ENCODE measurements around the gene PDE9A. TPM values are rescaled to one million over a fixed set of nuclear protein-coding genes. Genes with fewer than 3 reads are reported as not detected.

The PDE9A gene
- total and polyA plus RNA-seq, 2 experiments from 2014 or later, result 6.8 to 14.2 TPM

DNA sequence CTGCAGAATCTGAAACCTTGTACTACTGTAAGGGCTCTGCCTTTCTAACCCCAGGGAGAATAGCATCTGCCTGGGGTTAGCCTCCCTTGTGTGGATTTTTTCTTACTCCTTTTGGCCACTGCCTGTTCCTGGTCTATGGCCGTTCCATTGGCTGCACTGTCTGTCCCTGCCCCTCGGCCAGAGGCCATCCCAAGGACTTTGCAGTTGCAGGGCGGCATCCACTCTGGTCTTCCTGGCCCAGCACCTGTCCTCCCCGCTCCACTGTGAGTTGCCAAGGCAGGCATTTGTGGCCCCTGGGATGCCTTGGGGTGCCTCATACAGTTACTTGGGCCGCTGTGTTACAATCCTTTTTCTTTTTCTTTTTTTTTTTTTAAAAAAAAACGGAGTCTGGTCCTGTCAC is 45.8 kb downstream of the PDE9A start:
- H3K27ac ChIP-seq, result no peak overlapping the region
- H3K36me3 ChIP-seq, result no peaks in the 10 kb centered on the region
- no peaks in the 10 kb centered on the region for H3K9me3 ChIP-seq (ENCODE audit: low read depth)
- no peaks in the 10 kb centered on the region for H3K27me3 ChIP-seq
- no peaks in the 10 kb centered on the region for H3K4me1 ChIP-seq (ENCODE audit: low read depth)
- H3K4me3 ChIP-seq, result no peak overlapping the region
- TF ChIP-seq, protein P1, sequence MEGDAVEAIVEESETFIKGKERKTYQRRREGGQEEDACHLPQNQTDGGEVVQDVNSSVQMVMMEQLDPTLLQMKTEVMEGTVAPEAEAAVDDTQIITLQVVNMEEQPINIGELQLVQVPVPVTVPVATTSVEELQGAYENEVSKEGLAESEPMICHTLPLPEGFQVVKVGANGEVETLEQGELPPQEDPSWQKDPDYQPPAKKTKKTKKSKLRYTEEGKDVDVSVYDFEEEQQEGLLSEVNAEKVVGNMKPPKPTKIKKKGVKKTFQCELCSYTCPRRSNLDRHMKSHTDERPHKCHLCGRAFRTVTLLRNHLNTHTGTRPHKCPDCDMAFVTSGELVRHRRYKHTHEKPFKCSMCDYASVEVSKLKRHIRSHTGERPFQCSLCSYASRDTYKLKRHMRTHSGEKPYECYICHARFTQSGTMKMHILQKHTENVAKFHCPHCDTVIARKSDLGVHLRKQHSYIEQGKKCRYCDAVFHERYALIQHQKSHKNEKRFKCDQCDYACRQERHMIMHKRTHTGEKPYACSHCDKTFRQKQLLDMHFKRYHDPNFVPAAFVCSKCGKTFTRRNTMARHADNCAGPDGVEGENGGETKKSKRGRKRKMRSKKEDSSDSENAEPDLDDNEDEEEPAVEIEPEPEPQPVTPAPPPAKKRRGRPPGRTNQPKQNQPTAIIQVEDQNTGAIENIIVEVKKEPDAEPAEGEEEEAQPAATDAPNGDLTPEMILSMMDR (IDR thresholded peaks at IDR 0.05; ENCODE audit: low read depth, low read length), result no peak
- no peak for DNase-seq (ENCODE audit: low read depth in 1 of 2, low spot score in 1 of 2)

DNA sequence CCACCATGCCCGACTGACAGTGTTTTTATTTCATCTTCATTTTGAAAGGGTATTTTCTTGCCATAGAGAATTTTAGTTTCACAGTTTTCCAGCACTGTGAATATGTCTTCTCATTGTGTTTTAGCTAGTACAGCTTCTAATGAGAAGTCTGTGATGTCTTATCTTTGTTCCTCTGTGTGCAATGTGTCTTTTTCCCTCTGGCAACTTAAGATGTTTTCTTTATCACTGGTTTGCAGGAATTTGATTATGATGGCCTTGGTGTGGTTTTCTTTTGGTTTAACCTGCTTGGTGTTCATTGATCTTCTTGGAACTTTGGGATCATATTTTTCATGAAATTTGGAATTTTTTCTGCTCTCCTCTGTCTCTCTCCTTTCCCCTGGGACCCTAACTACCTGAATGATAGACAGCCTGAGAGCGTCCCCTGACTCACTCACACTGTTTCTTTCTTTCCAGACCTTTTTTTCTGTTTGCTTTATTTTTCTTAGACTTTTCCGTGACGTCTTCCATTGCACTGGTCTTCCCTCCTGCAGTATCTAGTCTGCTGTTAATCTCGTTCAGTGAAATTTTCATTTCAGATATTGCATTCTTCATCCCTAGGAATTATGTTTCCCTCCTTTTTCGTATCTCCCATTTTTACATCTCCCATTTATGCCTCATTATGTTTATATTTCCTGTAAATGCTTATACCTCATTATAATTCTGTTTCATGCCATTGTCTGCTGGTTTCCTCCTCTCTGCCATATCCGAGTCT is 48.5 kb downstream of the PDE9A start:
- TF ChIP-seq, protein P1 (IDR thresholded peaks at IDR 0.05; ENCODE audit: low read depth, low read length), result no peak
- Histone ChIP-seq H3K9me3 (ENCODE audit: low read depth) (no peaks in the 10 kb centered on the region), H3K27ac (no peak overlapping the region), H3K4me1 (ENCODE audit: low read depth) (peaks cover 13% of the 10 kb centered on the region), H3K36me3 (no peaks in the 10 kb centered on the region), H3K4me3 (no peak overlapping the region), H3K27me3 (no peaks in the 10 kb centered on the region)
- no peak for DNase-seq (ENCODE audit: low read depth in 1 of 2, low spot score in 1 of 2)

DNA sequence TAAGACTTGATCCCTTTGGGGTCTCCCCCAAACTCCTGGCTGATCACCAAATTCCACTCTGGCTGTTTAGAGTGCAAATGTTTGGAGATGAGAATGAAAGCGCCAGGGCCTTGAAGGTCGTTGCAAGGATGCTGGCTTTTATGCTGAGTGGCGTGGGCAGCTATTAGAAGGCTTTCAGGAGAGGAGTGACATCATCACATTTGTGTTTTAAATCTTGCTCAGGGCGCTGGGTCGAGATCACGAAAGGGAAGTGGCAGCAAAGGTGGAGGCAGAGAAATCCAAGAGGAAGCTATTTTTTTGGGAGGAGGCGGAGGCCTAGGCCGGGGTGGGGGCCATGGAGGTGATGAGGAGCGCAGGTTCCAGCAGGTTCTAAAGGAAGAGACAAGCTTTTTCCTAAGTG is 49.3 kb downstream of the PDE9A start:
- no peaks in the 10 kb centered on the region for H3K27me3 ChIP-seq
- TF ChIP-seq, protein P1 (IDR thresholded peaks at IDR 0.05; ENCODE audit: low read depth, low read length), result no peak
- no peak for DNase-seq (ENCODE audit: low read depth in 1 of 2, low spot score in 1 of 2)
- H3K4me1 ChIP-seq (ENCODE audit: low read depth), result peaks cover 13% of the 10 kb centered on the region
- no peak overlapping the region for H3K27ac ChIP-seq
- H3K4me3 ChIP-seq, result no peak overlapping the region
- no peaks in the 10 kb centered on the region for H3K36me3 ChIP-seq
- no peaks in the 10 kb centered on the region for H3K9me3 ChIP-seq (ENCODE audit: low read depth)

DNA sequence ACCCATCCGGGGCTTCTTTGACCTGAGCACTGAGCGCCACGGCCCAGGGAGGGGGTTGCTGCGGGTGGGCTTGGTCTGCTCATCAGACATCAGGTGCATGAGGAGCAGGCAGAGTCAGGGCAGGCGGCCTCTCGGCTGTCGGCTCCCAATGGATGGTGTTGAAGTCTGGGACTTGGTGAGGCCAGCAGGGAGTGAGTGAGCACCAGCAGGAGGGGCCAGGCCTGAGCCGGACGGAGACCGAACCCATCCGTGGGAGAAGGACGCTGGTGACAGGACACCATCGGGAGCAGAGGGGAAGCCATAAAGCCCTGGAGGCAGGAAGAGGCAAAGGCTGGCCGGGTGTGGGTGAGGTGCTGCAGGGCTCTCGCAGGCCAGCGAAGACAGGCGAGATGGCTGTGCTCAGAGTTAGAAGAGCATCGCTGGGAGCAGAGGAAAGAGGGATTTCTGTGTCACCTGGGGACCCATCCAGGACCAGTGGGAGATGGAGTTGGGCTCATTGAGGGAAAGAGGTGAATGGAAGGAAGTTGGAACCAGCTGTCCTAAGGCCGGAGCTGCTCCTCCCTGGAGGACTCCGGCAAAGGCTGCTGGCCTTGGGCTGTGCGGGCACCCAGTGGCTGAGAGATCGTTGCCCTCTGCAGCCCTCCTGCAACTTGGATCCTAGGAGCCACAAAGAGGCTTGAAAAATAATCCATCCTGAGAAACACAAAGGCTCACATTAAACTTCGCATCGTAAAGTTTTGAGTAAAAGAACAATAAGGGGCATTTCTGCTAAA is 49.9 kb downstream of the PDE9A start:
- H3K4me3 ChIP-seq, result no peak overlapping the region
- TF ChIP-seq, protein P1 (IDR thresholded peaks at IDR 0.05; ENCODE audit: low read depth, low read length), result no peak
- H3K27ac ChIP-seq, result no peak overlapping the region
- H3K36me3 ChIP-seq, result no peaks in the 10 kb centered on the region
- peaks cover 13% of the 10 kb centered on the region for H3K4me1 ChIP-seq (ENCODE audit: low read depth)
- H3K9me3 ChIP-seq (ENCODE audit: low read depth), result no peaks in the 10 kb centered on the region
- DNase-seq (ENCODE audit: low read depth in 1 of 2, low spot score in 1 of 2), result no peak
- H3K27me3 ChIP-seq, result no peaks in the 10 kb centered on the region

DNA sequence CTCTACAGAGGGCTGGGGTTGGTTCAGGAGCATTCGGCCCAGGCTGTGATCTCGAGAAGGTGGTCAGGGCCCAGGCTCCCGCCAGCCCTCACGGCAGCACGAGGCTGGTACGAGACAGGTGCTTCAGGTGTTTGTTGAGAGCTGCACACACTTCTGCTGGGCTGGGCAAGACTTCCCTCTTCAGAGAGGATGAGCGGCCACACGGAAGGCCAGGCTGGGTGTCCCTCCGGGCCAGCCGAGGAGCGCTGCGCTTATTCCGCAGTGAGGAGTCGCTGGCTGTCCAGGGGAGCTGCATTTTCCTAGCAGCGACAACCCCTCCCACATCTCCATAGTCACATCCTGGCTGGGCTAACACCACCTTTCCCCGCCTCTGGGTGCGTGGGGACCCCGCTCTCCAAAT is 50.5 kb downstream of the PDE9A start:
- H3K27ac ChIP-seq, result no peak overlapping the region
- H3K27me3 ChIP-seq, result no peaks in the 10 kb centered on the region
- no peaks in the 10 kb centered on the region for H3K9me3 ChIP-seq (ENCODE audit: low read depth)
- TF ChIP-seq, protein P1 (IDR thresholded peaks at IDR 0.05; ENCODE audit: low read depth, low read length), result no peak
- no peak for DNase-seq (ENCODE audit: low read depth in 1 of 2, low spot score in 1 of 2)
- no peak overlapping the region for H3K4me3 ChIP-seq
- H3K4me1 ChIP-seq (ENCODE audit: low read depth), result peaks cover 13% of the 10 kb centered on the region
- no peaks in the 10 kb centered on the region for H3K36me3 ChIP-seq
